GM23248 (cell line): ENCODE measurements around the gene CBS. TPM values are rescaled to one million over a fixed set of nuclear protein-coding genes. Genes with fewer than 3 reads are reported as not detected.
"Not testable (repeated sequence)": the region's sequence is repeated elsewhere in the genome, so short reads cannot be mapped to it uniquely, and the experiment has no call there.

Experiments used
- DNase-seq: peaks from one replicate; pipeline ENCODE4 v3.0.0-alpha.2; 2015
- H2AFZ ChIP-seq: fragments of 200-600 bp; sonication (generic); 2 replicates; pipeline ENCODE4 v1.6.1; 2016; ENCODE audit warnings: antibody characterized with exemption
- H3F3A ChIP-seq: fragments of 200-600 bp; sonication (generic); 2 replicates; pipeline ENCODE4 v1.6.1; 2016; ENCODE audit warnings: mild to moderate bottlenecking, antibody characterized with exemption, mixed run types; ENCODE audit not compliant: insufficient read depth
- H3K27ac ChIP-seq: fragments of 200-600 bp; sonication (generic); 2 replicates; pipeline ENCODE4 v1.5.1; 2016; ENCODE audit warnings: mild to moderate bottlenecking
- H3K27me3 ChIP-seq: fragments of 200-600 bp; sonication (generic); replicated peaks from 2 replicates; pipeline ENCODE4 v1.6.1; 2016; ENCODE audit warnings: mild to moderate bottlenecking; ENCODE audit not compliant: insufficient read depth
- H3K36me3 ChIP-seq: fragments of 200-600 bp; sonication (generic); 2 replicates; pipeline ENCODE4 v1.6.1; 2016; ENCODE audit warnings: low read depth, mild to moderate bottlenecking
- H3K4me1 ChIP-seq: fragments of 200-600 bp; sonication (generic); 2 replicates; pipeline ENCODE4 v1.6.1; 2016; ENCODE audit warnings: mild to moderate bottlenecking; ENCODE audit not compliant: insufficient read depth
- H3K4me2 ChIP-seq: fragments of 200-600 bp; sonication (generic); one replicate; pipeline ENCODE4 v1.6.1; 2016; ENCODE audit warnings: mild to moderate bottlenecking; ENCODE audit not compliant: unreplicated experiment
- H3K4me3 ChIP-seq: fragments of 200-600 bp; sonication (generic); 2 replicates; pipeline ENCODE4 v1.5.1; 2016; ENCODE audit warnings: mild to moderate bottlenecking
- H3K79me2 ChIP-seq: fragments of 200-600 bp; sonication (generic); 2 replicates; pipeline ENCODE4 v1.6.1; 2016; ENCODE audit warnings: mild to moderate bottlenecking; ENCODE audit not compliant: insufficient read depth
- H3K9ac ChIP-seq: fragments of 200-600 bp; sonication (generic); 2 replicates; pipeline ENCODE4 v1.6.1; 2016; ENCODE audit warnings: mild to moderate bottlenecking
- H3K9me2 ChIP-seq: fragments of 200-600 bp; sonication (generic); 2 replicates; pipeline ENCODE4 v1.6.1; 2016; ENCODE audit warnings: mixed run types, mild to moderate bottlenecking, moderate library complexity; ENCODE audit not compliant: insufficient read depth
- H3K9me3 ChIP-seq: fragments of 200-600 bp; sonication (generic); one replicate; pipeline ENCODE4 v1.6.1; 2017; ENCODE audit warnings: low read depth
- H4K20me1 ChIP-seq: fragments of 200-600 bp; sonication (generic); 2 replicates; pipeline ENCODE4 v1.6.0; 2016; ENCODE audit not compliant: insufficient read depth
- EZH2 ChIP-seq: fragments of 200-600 bp; sonication (generic); IDR thresholded peaks from 2 replicates; pipeline ENCODE4 v1.6.1; 2018; ENCODE audit warnings: antibody characterized with exemption, mild to moderate bottlenecking; ENCODE audit not compliant: insufficient read depth, poor library complexity, severe bottlenecking
- EZH2phosphoT487 ChIP-seq: fragments of 200-600 bp; sonication (generic); IDR thresholded peaks from 2 replicates; pipeline ENCODE4 v1.6.1; 2018; ENCODE audit warnings: antibody characterized with exemption, moderate library complexity, mild to moderate bottlenecking, low read depth; ENCODE audit not compliant: insufficient read depth
- WGBS, 2 experiments: methylation state at CpG; one replicate each; pipeline ENCODE4 v1.1.6; 2015 to 2017; ENCODE audit warnings: low lambda C conversion rate in 2 of 2, low coverage in 1 of 2; ENCODE audit errors: missing lambda C conversion rate in 2 of 2; 5-methylcytosine and 5-hydroxymethylcytosine counted together
- in situ Hi-C: fragments of 300-500 bp; cut with MboI; formaldehyde crosslinking; loops from 2 replicates; pipeline ENCODE4 v1.15.0; 2020
- polyA plus RNA-seq: library from polyadenylated mRNA; unstranded; fragments of >200 nt; fragmentation: Nextera tagmentation; extraction: Ambion mirVana; gene quantifications from 2 replicates; pipeline ENCODE4 v1.2.1, GENCODE V29; 2016
- total RNA-seq: library from RNA; depleted of rRNA; stranded (reverse); fragments of >200 nt; shearing (Covaris generic); gene quantifications from 2 replicates; pipeline ENCODE4 v1.2.3, GENCODE V29; 2014; rRNA removed

Gene CBS
- total and polyA plus RNA-seq, 2 experiments from 2014 or later = 77.5 to 117 TPM

- 96 to 99% methylated on average over 4 of the region's 4 CpGs for WGBS, 2 experiments
- no peak overlapping the region for H3K27ac ChIP-seq
- H3K4me1 ChIP-seq = no peaks in the 10 kb centered on the region
- no peak overlapping the region for H3K4me2 ChIP-seq
- no peak overlapping the region for H3K9ac ChIP-seq
- in situ Hi-C loops = no loop called here
- H3F3A ChIP-seq = no peaks in the 10 kb centered on the region
- no peak for TF ChIP-seq EZH2phosphoT487
- TF ChIP-seq EZH2 = no peak
- H4K20me1 ChIP-seq = no peaks in the 10 kb centered on the region
- 0 out of 2 replicates have a peak, but pooled peaks cover 11% of the 10 kb centered on the region for H3K36me3 ChIP-seq
- no peaks in the 10 kb centered on the region for H3K9me3 ChIP-seq
- no peaks in the 10 kb centered on the region for H3K79me2 ChIP-seq
- H3K9me2 ChIP-seq = no peaks in the 10 kb centered on the region
- H3K4me3 ChIP-seq = no peak overlapping the region
- H3K27me3 ChIP-seq = no peaks in the 10 kb centered on the region
- DNase-seq = no peak
- no peak overlapping the region for H2AFZ ChIP-seq
These were observed 68.8 kb downstream of the CBS start for GRCh38 chr21:43006874-43007208.

- in situ Hi-C loops, H3K27me3 ChIP-seq, H4K20me1 ChIP-seq, H3F3A ChIP-seq, H3K4me3 ChIP-seq, H3K27ac ChIP-seq, H3K79me2 ChIP-seq, H3K4me1 ChIP-seq, H3K9me2 ChIP-seq, DNase-seq, H3K4me2 ChIP-seq, H3K9ac ChIP-seq, H2AFZ ChIP-seq, H3K9me3 ChIP-seq: not testable (repeated sequence)
- 0 out of 2 replicates have a peak, but pooled peaks cover 11% of the 10 kb centered on the region for H3K36me3 ChIP-seq
- 81 to 86% methylated on average over 14 of the region's 14 CpGs for WGBS, 2 experiments
These were observed 69.4 kb downstream of the CBS start for GRCh38 chr21:43006051-43006873.

GRCh38 chr21:43005635-43006034, 70.0 kb downstream of the CBS start:
- Histone ChIP-seq H3K9ac (no peak overlapping the region), H3K4me2 (no peak overlapping the region), H3K27me3 (no peaks in the 10 kb centered on the region), H4K20me1 (no peaks in the 10 kb centered on the region), H3K27ac (no peak overlapping the region), H3K4me3 (no peak overlapping the region), H3K4me1 (no peaks in the 10 kb centered on the region), H3K9me3 (no peaks in the 10 kb centered on the region), H2AFZ (no peak overlapping the region), H3K36me3 (0 out of 2 replicates have a peak, but pooled peaks cover 11% of the 10 kb centered on the region), H3F3A (no peaks in the 10 kb centered on the region), H3K79me2 (peaks cover 3% of the 10 kb centered on the region), H3K9me2 (no peaks in the 10 kb centered on the region)
- no peak for DNase-seq
- TF ChIP-seq EZH2 (no peak), EZH2phosphoT487 (no peak)
- in situ Hi-C loops = no loop called here
- WGBS, 2 experiments = 82 to 83% methylated on average over 9 of the region's 9 CpGs

DNA sequence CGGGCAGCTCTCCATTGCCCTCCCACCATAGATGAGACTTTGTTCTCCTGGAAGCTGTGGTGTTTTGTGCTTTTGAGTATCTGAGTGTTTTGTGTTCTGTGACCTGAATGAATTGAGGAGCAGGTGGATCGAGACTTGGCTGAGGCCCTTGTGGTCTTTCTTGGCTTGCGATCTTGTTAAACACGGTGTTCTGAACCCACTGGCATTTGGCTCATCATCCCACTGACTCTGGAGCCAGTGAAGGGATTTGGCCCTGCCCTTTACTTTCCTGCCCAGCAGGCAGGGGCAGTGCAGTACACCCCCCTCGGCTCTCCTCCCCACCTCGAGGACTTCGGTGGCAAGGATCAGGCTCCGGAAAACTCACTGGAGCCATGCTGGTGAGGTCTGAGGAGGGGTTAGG, 70.7 kb downstream of the CBS start:
- 75 to 84% methylated on average over 8 of the region's 8 CpGs for WGBS, 2 experiments
- in situ Hi-C loops = no loop called here

More for the DNA sequence above, 70.7 kb downstream of the CBS start:
- Histone ChIP-seq H3K4me1 (no peaks in the 10 kb centered on the region), H3K9me2 (no peaks in the 10 kb centered on the region), H3K9me3 (no peaks in the 10 kb centered on the region), H4K20me1 (no peaks in the 10 kb centered on the region), H3F3A (no peaks in the 10 kb centered on the region), H3K27me3 (no peaks in the 10 kb centered on the region), H3K27ac (no peak overlapping the region), H3K9ac (no peak overlapping the region), H2AFZ (no peak overlapping the region), H3K4me2 (no peak overlapping the region), H3K79me2 (peaks cover 10% of the 10 kb centered on the region), H3K4me3 (no peak overlapping the region), H3K36me3 (0 out of 2 replicates have a peak, but pooled peaks cover 11% of the 10 kb centered on the region)
- no peak for DNase-seq
- TF ChIP-seq EZH2 (no peak), EZH2phosphoT487 (no peak)

Other genes with a start within 250 kb of the CBS start
- 8.6 and 13.5 TPM in 2 replicates for gene WDR4, start 196.3 kb downstream of the CBS start, total RNA-seq
- 11.9 and 12.5 TPM in 2 replicates for gene WDR4, start 196.3 kb downstream of the CBS start, polyA plus RNA-seq
- 44.9 and 56.8 TPM in 2 replicates for gene NDUFV3, start 182.5 kb downstream of the CBS start, total RNA-seq
- gene NDUFV3, start 182.5 kb downstream of the CBS start, polyA plus RNA-seq = 46.8 and 49.2 TPM in 2 replicates
- not detected in 2 replicates for gene ERVH48-1, start 150.2 kb downstream of the CBS start, total RNA-seq
- gene ERVH48-1, start 150.2 kb downstream of the CBS start, polyA plus RNA-seq = not detected in 2 replicates
- gene PKNOX1, start 101.3 kb downstream of the CBS start, total RNA-seq = 9.9 and 11.1 TPM in 2 replicates
- gene PKNOX1, start 101.3 kb downstream of the CBS start, polyA plus RNA-seq = 25.9 and 28.2 TPM in 2 replicates
- 12.3 and 19.0 TPM in 2 replicates for gene U2AF1, start 31.7 kb upstream of the CBS start, total RNA-seq
- gene U2AF1, start 31.7 kb upstream of the CBS start, polyA plus RNA-seq = 90.3 and 90.5 TPM in 2 replicates
- not detected in 2 replicates for gene CRYAA, start 93.2 kb upstream of the CBS start, total RNA-seq
- not detected in 2 replicates for gene CRYAA, start 93.2 kb upstream of the CBS start, polyA plus RNA-seq